GM12878 (cell line): ENCODE data around the gene MACROD2. TPM values are rescaled to one million over a fixed set of nuclear protein-coding genes. Genes with fewer than 3 reads are reported as not detected.
A peak's percentile ranks its signal among the peaks of the same experiment; 100 is the strongest.

ENCODE experiments used
- ATAC-seq: fragments of 200-7000 bp; cut with Tn5 transposase; 3 replicates; pipeline ENCODE4 v1.9.1; 2020; ENCODE audit warnings: mild to moderate bottlenecking, moderate library complexity
- BruUV-seq: library from RNA; stranded (reverse); fragments of 400-500 nt; replicated peaks from 2 replicates; lab custom pipeline; 2021; lab: Mats Ljungman, UMichigan
- CTCF ChIA-PET: fragments of 300-600 bp; sonication (Branson Sonifier 250); formaldehyde crosslinking; extraction: SDS; loops from one replicate; lab custom pipeline; 2021; ENCODE audit warnings: inconsistent platforms; lab: Yijun Ruan, JAX
- POLR2A ChIA-PET: fragments of 350-600 bp; formaldehyde crosslinking; extraction: SDS; loops from one replicate; lab custom pipeline; 2021; ENCODE audit warnings: inconsistent platforms; lab: Charles Lee
- RAD21 ChIA-PET: fragments of 300-600 bp; sonication (Branson Sonifier 250); formaldehyde crosslinking; loops from one replicate; lab custom pipeline; 2023; ENCODE audit warnings: antibody characterized with exemption; ENCODE audit not compliant: unreplicated experiment; lab: Charles Lee
- SMC1A ChIA-PET: fragments of 300-600 bp; sonication (Branson Sonifier 250); formaldehyde crosslinking; loops from one replicate; lab custom pipeline; 2023; ENCODE audit not compliant: unreplicated experiment, uncharacterized antibody; lab: Charles Lee
- DNase-seq: peaks from one replicate; pipeline ENCODE4 v3.0.0-alpha.2; 2011; ENCODE audit warnings: low read depth, low spot score
- FAIRE-seq: peaks from 3 replicates; lab custom pipeline; 2011; peaks lifted over from hg19 to GRCh38; lab: Jason Lieb, UNC
- H2AFZ ChIP-seq: 2 replicates; pipeline ENCODE4 v1.6.0; 2011; ENCODE audit warnings: low read depth, low read length, control low read depth; ENCODE audit not compliant: control insufficient read depth
- H3K27ac ChIP-seq: 2 replicates; pipeline ENCODE4 v1.5.1; 2011; ENCODE audit warnings: control low read depth; ENCODE audit not compliant: control insufficient read depth, insufficient read depth
- H3K27me3 ChIP-seq, 2 experiments: replicated peaks in 1 of 2; 2 replicates each; pipeline versions ENCODE4 v1.6.0 to v1.6.1; 2011; ENCODE audit warnings: low read length in 1 of 2; ENCODE audit not compliant: control insufficient read depth in 2 of 2, insufficient read depth in 2 of 2
- H3K36me3 ChIP-seq, 2 experiments: 2 replicates each; pipeline ENCODE4 v1.5.1; 2011; ENCODE audit warnings: low read length in 1 of 2; ENCODE audit not compliant: control insufficient read depth in 2 of 2, insufficient read depth in 2 of 2
- H3K4me1 ChIP-seq: 2 replicates; pipeline ENCODE4 v1.6.1; 2011; ENCODE audit warnings: mild to moderate bottlenecking, low read length, moderate library complexity, mixed read lengths; ENCODE audit not compliant: control insufficient read depth, insufficient read depth
- H3K4me2 ChIP-seq: 2 replicates; pipeline ENCODE4 v1.6.0; 2011; ENCODE audit warnings: control low read depth; ENCODE audit not compliant: control insufficient read depth, insufficient read depth
- H3K4me3 ChIP-seq: fragments of 200-600 bp; sonication (generic); 2 replicates; pipeline ENCODE4 v1.5.1; 2016
- H3K79me2 ChIP-seq: 2 replicates; pipeline ENCODE4 v1.6.0; 2011; ENCODE audit warnings: low read length; ENCODE audit not compliant: control insufficient read depth, insufficient read depth
- H3K9ac ChIP-seq: 2 replicates; pipeline ENCODE4 v1.8.0; 2011; ENCODE audit warnings: low read length, control low read depth, mixed read lengths; ENCODE audit not compliant: control insufficient read depth, insufficient read depth
- H3K9me3 ChIP-seq: replicated peaks from 3 replicates; pipeline ENCODE4 v1.5.1; 2011; ENCODE audit warnings: mild to moderate bottlenecking, low read length; ENCODE audit not compliant: control insufficient read depth, insufficient read depth
- H4K20me1 ChIP-seq: 2 replicates; pipeline ENCODE4 v1.6.0; 2011; ENCODE audit not compliant: control insufficient read depth, insufficient read depth
- CEBPB ChIP-seq, 2 experiments: fragments of 150-350 bp in 1 of 2; IDR thresholded peaks; 2 replicates each; pipeline ENCODE4 v1.6.1; 2012 to 2014; ENCODE audit warnings: low read depth in 2 of 2, low read length in 2 of 2, borderline replicate concordance in 1 of 2, inconsistent platforms in 1 of 2
- EED ChIP-seq: sonication (generic); IDR thresholded peaks from 2 replicates; pipeline ENCODE4 v1.6.1; 2016; ENCODE audit warnings: antibody characterized with exemption, low read depth
- EZH2 ChIP-seq: IDR thresholded peaks from 2 replicates; pipeline ENCODE4 v1.6.1; 2012; ENCODE audit warnings: low read depth, mild to moderate bottlenecking, control low read depth, inconsistent platforms, low read length, borderline replicate concordance; ENCODE audit not compliant: control insufficient read depth
- MTA3 ChIP-seq: IDR thresholded peaks from 2 replicates; pipeline ENCODE4 v1.6.1; 2012; ENCODE audit warnings: low read length, inconsistent platforms, borderline replicate concordance
- MYC ChIP-seq: IDR thresholded peaks from 2 replicates; pipeline ENCODE4 v1.6.1; 2011; ENCODE audit warnings: mild to moderate bottlenecking, low read length, moderate library complexity, inconsistent platforms; ENCODE audit not compliant: insufficient read depth, insufficient replicate concordance, insufficient read length, severe bottlenecking
- NFIC ChIP-seq: IDR thresholded peaks from 2 replicates; pipeline ENCODE4 v1.6.1; 2012; ENCODE audit warnings: low read depth, mild to moderate bottlenecking, inconsistent platforms, low read length, moderate library complexity
- NR2C2 ChIP-seq: IDR thresholded peaks from 2 replicates; pipeline ENCODE4 v1.6.1; 2011; ENCODE audit warnings: borderline replicate concordance, low read depth; ENCODE audit not compliant: control insufficient read depth, insufficient read length
- NR2F1 ChIP-seq: fragments of 450-650 bp; conservative IDR thresholded peaks from 2 replicates; pipeline ENCODE4 v1.6.1; 2017; ENCODE audit warnings: mild to moderate bottlenecking
- POLR2A ChIP-seq: IDR thresholded peaks from 2 replicates; pipeline ENCODE4 v1.6.1; 2011; ENCODE audit warnings: low read depth, mild to moderate bottlenecking, low read length
- RUNX3 ChIP-seq: IDR thresholded peaks from 2 replicates; pipeline ENCODE4 v1.6.1; 2012; ENCODE audit warnings: low read length, inconsistent platforms
- SMAD1 ChIP-seq: fragments of 450-650 bp; IDR thresholded peaks from 2 replicates; pipeline ENCODE4 v1.6.1; 2018; ENCODE audit warnings: mild to moderate bottlenecking, low read depth; ENCODE audit not compliant: partially characterized antibody
- SPI1 ChIP-seq: IDR thresholded peaks from 2 replicates; pipeline ENCODE4 v1.6.1; 2011; ENCODE audit warnings: low read depth, mild to moderate bottlenecking, low read length, moderate library complexity, borderline replicate concordance; ENCODE audit not compliant: insufficient read depth
- TAF1 ChIP-seq: IDR thresholded peaks from 2 replicates; pipeline ENCODE4 v1.6.1; 2011; ENCODE audit warnings: mild to moderate bottlenecking, low read depth, low read length, borderline replicate concordance
- ZBTB33 ChIP-seq: fragments of 450-650 bp; IDR thresholded peaks from 2 replicates; pipeline ENCODE4 v1.6.1; 2017; ENCODE audit warnings: mild to moderate bottlenecking
- WGBS: methylation state at CpG from one replicate; pipeline ENCODE4 v1.1.6; 2016; ENCODE audit warnings: low lambda C conversion rate; ENCODE audit not compliant: insufficient replicate concordance, insufficient coverage; ENCODE audit errors: missing lambda C conversion rate; 5-methylcytosine and 5-hydroxymethylcytosine counted together
- in situ Hi-C: fragments of 300-500 bp; cut with MboI; formaldehyde crosslinking; loops from 9 replicates; pipeline ENCODE4 v1.14.3; 2018; ENCODE audit warnings: mixed read lengths
- intact Hi-C: fragments of 100-400 bp; cut with micrococcal nuclease; formaldehyde crosslinking; loops from one replicate; pipeline ENCODE4 v1.14.2; 2022; ENCODE audit not compliant: unreplicated experiment
- polyA plus RNA-seq, 11 experiments: library from polyadenylated mRNA; depleted of rRNA in 4 of 11; unstranded in 6 of 11; stranded (reverse) in 5 of 11; fragments of >200 nt; fragmentation: Nextera tagmentation in 4 of 11; fragmentation: Illumina TruSeq in 1 of 11; extraction: Ambion mirVana in 4 of 11; extraction: Trizol in 1 of 11; gene quantifications; 1 replicate in 1 of 11; 2 replicates in 10 of 11; pipeline versions ENCODE4 v1.2.1 to v1.2.3, GENCODE V29; 2011 to 2016; ENCODE audit warnings: inconsistent platforms in 2 of 11, missing spikeins in 2 of 11, low read depth in 1 of 11
- total RNA-seq, 4 experiments: library from RNA; depleted of rRNA in 3 of 4; stranded (reverse); fragments of >200 nt in 3 of 4; fragmentation: Illumina TruSeq in 1 of 4; extraction: Trizol in 1 of 4; gene quantifications; 2 replicates each; pipeline versions ENCODE4 v1.2.1 to v1.2.3, GENCODE V29; 2013 to 2021
- TF ChIP-seq, protein P1 (sequence below): IDR thresholded peaks from 2 replicates; pipeline ENCODE4 v1.6.1; 2012; ENCODE audit warnings: mild to moderate bottlenecking, low read depth, low read length

Gene MACROD2
- total and polyA plus RNA-seq, 10 of the 15 experiments (the other 5 are each of a cell fraction or from before 2014, with no cell fraction given), result 1.1 to 21.5 (median 2.2) TPM

- FAIRE-seq, result peak; percentile 44
- ChIA-PET SMC1A (interaction anchor here (1.4 kb wide), 1 partner anchor 60 kb away, joined by 3 read pairs; no protein-coding TSS in a partner anchor), POLR2A (no interaction called here), CTCF (no interaction called here), RAD21 (no interaction called here)
- no peak for ATAC-seq
- H3K79me2 ChIP-seq, result no peaks in the 10 kb centered on the region
- H3K4me3 ChIP-seq, result no peak overlapping the region
- H3K9ac ChIP-seq, result no peak overlapping the region
- no peaks in the 10 kb centered on the region for H4K20me1 ChIP-seq
- no peak overlapping the region for H2AFZ ChIP-seq
- H3K27me3 ChIP-seq, result no peaks in the 10 kb centered on the region
- H3K4me2 ChIP-seq, result no peak overlapping the region
- H3K9me3 ChIP-seq, result no peaks in the 10 kb centered on the region
- H3K4me1 ChIP-seq, result no peaks in the 10 kb centered on the region
- BruUV-seq, result no TSS peak
- intact Hi-C loops (no loop called here), in situ Hi-C loops (no loop called here)
- 99% methylated on average over 9 of the region's 9 CpGs for WGBS
- no peak for TF ChIP-seq RUNX3
- no peak for TF ChIP-seq CEBPB (IDR thresholded peaks at IDR 0.05; ENCODE audit: borderline replicate concordance in 1 of 2, low read depth in 2 of 2, low read length in 2 of 2)
- no peak for TF ChIP-seq EZH2
- TF ChIP-seq TAF1, result no peak
- TF ChIP-seq POLR2A, result no peak
- TF ChIP-seq, protein P1, sequence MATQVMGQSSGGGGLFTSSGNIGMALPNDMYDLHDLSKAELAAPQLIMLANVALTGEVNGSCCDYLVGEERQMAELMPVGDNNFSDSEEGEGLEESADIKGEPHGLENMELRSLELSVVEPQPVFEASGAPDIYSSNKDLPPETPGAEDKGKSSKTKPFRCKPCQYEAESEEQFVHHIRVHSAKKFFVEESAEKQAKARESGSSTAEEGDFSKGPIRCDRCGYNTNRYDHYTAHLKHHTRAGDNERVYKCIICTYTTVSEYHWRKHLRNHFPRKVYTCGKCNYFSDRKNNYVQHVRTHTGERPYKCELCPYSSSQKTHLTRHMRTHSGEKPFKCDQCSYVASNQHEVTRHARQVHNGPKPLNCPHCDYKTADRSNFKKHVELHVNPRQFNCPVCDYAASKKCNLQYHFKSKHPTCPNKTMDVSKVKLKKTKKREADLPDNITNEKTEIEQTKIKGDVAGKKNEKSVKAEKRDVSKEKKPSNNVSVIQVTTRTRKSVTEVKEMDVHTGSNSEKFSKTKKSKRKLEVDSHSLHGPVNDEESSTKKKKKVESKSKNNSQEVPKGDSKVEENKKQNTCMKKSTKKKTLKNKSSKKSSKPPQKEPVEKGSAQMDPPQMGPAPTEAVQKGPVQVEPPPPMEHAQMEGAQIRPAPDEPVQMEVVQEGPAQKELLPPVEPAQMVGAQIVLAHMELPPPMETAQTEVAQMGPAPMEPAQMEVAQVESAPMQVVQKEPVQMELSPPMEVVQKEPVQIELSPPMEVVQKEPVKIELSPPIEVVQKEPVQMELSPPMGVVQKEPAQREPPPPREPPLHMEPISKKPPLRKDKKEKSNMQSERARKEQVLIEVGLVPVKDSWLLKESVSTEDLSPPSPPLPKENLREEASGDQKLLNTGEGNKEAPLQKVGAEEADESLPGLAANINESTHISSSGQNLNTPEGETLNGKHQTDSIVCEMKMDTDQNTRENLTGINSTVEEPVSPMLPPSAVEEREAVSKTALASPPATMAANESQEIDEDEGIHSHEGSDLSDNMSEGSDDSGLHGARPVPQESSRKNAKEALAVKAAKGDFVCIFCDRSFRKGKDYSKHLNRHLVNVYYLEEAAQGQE, result no peak
- no peak for TF ChIP-seq NFIC
- TF ChIP-seq NR2C2, result no peak
- no peak for TF ChIP-seq NR2F1
- no peak for TF ChIP-seq SPI1
- TF ChIP-seq SMAD1, result no peak
- TF ChIP-seq MYC, result no peak
- no peak for TF ChIP-seq EED
- TF ChIP-seq MTA3, result no peak
- TF ChIP-seq ZBTB33, result no peak
- no peak for DNase-seq
- H3K36me3 ChIP-seq, result no peaks in the 10 kb centered on the region
- H3K27ac ChIP-seq, result no peak overlapping the region
Observed at GRCh38 chr20:14820771-14821170, 825.5 kb downstream of the MACROD2 start.
